Activated B cell treated with CpG ODN at 0.5 μM for 24 hours (primary cell): Measurements from ENCODE around the gene UQCR11. TPM values are rescaled to one million over a fixed set of nuclear protein-coding genes. Genes with fewer than 3 reads are reported as not detected.

ENCODE experiments used
- ATAC-seq: fragments of 200-7000 bp; cut with Tn5 transposase; one replicate; pipeline ENCODE4 v1.10.0; 2021; ENCODE audit warnings: low read depth, mild to moderate bottlenecking, moderate library complexity
- CTCF ChIA-PET: fragments of 350-600 bp; sonication (Branson Sonifier 250); formaldehyde crosslinking; loops from one replicate; lab custom pipeline; 2021; ENCODE audit warnings: antibody characterized with exemption; lab: Charles Lee
- POLR2A ChIA-PET: fragments of 350-600 bp; sonication (Branson Sonifier 250); formaldehyde crosslinking; loops from one replicate; lab custom pipeline; 2021; ENCODE audit warnings: antibody characterized with exemption; lab: Charles Lee
- DNase-seq: peaks from one replicate; pipeline ENCODE4 v3.0.0; 2022
- H3K27ac Mint-ChIP-seq: one replicate; pipeline ENCODE4 v1.8.0; 2020; ENCODE audit warnings: mixed read lengths
- H3K27me3 Mint-ChIP-seq: one replicate; pipeline ENCODE4 v1.8.0; 2021; ENCODE audit warnings: mixed read lengths
- H3K36me3 Mint-ChIP-seq: one replicate; pipeline ENCODE4 v1.8.0; 2021; ENCODE audit warnings: low read depth, mixed read lengths
- H3K4me1 Mint-ChIP-seq: one replicate; pipeline ENCODE4 v1.8.0; 2021; ENCODE audit warnings: mixed read lengths
- H3K4me3 Mint-ChIP-seq: one replicate; pipeline ENCODE4 v1.8.0; 2020; ENCODE audit warnings: mild to moderate bottlenecking, mixed read lengths
- H3K9me3 Mint-ChIP-seq: one replicate; pipeline ENCODE4 v1.8.0; 2020; ENCODE audit warnings: mixed read lengths
- intact Hi-C: fragments of 100-400 bp; cut with micrococcal nuclease; formaldehyde crosslinking; loops from one replicate; pipeline ENCODE4 v1.15.1; 2024
- total RNA-seq: library from RNA; stranded (reverse); gene quantifications from 2 replicates; pipeline ENCODE4 v1.2.3, GENCODE V29; 2022
- TF ChIP-seq, protein P1 (sequence below): fragments of 200-600 bp; IDR thresholded peaks from one replicate; pipeline ENCODE4 v1.8.0; 2022; ENCODE audit warnings: antibody characterized with exemption, mild to moderate bottlenecking

The UQCR11 gene
- total RNA-seq, 1 donor from 2014 or later, result 117 TPM

DNA sequence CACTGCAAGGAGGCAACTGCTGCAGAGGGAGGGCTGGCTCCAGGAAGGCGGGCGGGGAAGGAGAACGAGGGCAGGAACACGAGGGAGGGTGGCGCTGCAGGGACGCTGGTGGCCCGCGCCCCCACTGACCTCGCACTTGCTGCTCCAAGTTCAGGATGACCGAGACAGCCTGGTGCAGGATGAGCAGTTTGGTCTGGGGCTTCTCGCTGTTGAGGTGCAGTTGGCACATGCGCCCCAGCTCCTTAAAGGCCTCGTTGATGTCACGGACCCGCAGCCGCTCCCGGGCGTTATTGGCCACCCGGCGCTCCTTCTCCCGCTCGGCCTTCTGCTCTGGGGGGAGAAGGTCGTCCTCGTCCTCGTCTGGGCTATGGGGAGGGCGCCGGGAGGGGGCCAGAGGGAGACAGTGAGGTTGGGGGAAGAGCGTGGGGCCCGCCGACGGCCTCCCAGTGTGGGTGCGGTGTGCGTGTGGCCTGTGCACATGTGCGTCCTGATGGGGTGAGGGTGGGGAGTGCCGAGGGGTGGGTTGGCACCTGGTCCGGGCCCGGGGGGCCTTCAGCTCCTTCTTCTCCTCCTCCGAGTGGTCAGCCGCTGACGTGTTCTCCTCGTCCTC, 10.0 kb upstream of the UQCR11 start:
- Mint-ChIP-seq H3K27ac (no peak overlapping the region), H3K4me3 (no peak overlapping the region), H3K9me3 (no peaks in the 10 kb centered on the region), H3K36me3 (peaks cover 77% of the 10 kb centered on the region), H3K4me1 (peaks cover 31% of the 10 kb centered on the region), H3K27me3 (no peaks in the 10 kb centered on the region)
- TF ChIP-seq, protein P1, sequence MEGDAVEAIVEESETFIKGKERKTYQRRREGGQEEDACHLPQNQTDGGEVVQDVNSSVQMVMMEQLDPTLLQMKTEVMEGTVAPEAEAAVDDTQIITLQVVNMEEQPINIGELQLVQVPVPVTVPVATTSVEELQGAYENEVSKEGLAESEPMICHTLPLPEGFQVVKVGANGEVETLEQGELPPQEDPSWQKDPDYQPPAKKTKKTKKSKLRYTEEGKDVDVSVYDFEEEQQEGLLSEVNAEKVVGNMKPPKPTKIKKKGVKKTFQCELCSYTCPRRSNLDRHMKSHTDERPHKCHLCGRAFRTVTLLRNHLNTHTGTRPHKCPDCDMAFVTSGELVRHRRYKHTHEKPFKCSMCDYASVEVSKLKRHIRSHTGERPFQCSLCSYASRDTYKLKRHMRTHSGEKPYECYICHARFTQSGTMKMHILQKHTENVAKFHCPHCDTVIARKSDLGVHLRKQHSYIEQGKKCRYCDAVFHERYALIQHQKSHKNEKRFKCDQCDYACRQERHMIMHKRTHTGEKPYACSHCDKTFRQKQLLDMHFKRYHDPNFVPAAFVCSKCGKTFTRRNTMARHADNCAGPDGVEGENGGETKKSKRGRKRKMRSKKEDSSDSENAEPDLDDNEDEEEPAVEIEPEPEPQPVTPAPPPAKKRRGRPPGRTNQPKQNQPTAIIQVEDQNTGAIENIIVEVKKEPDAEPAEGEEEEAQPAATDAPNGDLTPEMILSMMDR, result no peak
- intact Hi-C loops, result no loop called here
- no peak for ATAC-seq
- no peak for DNase-seq
- POLR2A ChIA-PET, result interaction anchor here (0.6 kb wide), 1 partner anchor 10 kb away, joined by 8 read pairs; the partner anchor contains the start of gene UQCR11
- CTCF ChIA-PET, result no interaction called here

DNA sequence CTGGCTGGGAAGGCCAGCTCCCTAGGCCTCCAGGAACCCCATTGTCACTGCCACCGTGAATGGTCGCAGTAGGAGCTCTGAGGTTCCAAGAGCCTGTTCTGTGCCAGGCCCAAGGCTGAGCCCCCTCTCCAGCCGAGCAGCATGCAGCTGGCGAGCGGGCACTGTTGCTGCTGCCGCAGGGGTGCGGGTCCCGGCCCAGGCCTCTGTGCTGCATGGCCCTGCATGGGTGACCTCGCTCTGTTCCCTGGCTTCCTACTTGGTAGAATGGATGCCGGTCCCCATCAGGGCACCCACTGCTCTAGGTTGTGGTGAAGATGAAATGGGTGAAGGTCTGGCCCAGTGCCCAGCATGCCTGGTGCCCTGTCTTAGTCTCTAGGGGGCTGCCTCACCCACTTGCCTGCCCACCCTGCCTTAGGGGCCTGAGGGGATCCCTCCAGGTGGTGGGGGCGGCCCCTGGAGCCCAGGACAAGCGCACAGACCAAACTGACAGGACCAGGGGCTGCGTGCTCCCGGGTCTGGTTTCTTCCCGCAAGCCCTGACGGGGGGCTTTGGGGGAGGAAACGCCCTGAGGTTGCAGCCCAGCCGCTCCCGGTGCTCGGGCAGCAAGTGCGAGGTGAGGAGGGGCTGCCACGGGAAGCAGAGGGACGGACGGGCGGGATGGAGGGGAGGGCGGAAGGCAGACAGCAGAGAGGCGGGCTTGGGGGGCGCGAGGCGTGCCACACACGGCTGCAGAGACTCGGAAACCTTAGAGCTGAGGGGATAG, 8.7 kb upstream of the UQCR11 start:
- H3K36me3 Mint-ChIP-seq, result peaks cover 77% of the 10 kb centered on the region
- POLR2A ChIA-PET, result no interaction called here
- H3K4me3 Mint-ChIP-seq, result no peak overlapping the region
- ATAC-seq (no peak), DNase-seq (no peak)
- H3K27me3 Mint-ChIP-seq, result no peaks in the 10 kb centered on the region
- H3K4me1 Mint-ChIP-seq, result peaks cover 38% of the 10 kb centered on the region
- H3K27ac Mint-ChIP-seq, result no peak overlapping the region
- CTCF ChIA-PET, result no interaction called here
- H3K9me3 Mint-ChIP-seq, result no peaks in the 10 kb centered on the region
- intact Hi-C loops, result no loop called here
- TF ChIP-seq, protein P1, result no peak

DNA sequence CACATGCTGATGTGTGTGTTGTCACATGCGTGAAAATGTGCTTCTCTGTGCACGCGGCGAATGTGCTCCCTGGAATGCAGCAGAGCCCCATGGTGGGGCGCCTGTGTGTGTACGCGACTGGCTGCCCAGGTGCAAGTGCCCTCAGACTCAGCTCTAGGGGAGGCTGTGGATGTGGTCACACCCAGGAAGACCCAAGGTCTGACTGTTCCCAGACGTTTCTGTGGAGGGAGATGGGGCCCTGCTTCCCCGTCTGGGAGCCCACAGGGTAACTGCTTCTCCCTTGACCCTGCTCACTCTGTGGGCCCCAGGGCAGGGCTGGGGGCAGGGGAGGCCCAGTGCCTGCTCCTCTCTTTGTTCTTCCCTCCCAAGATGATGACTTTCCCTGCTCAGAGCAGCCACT, 7.9 kb upstream of the UQCR11 start:
- TF ChIP-seq, protein P1, result no peak
- POLR2A ChIA-PET, result no interaction called here
- DNase-seq (no peak), ATAC-seq (no peak)
- intact Hi-C loops, result no loop called here
- Mint-ChIP-seq H3K9me3 (no peaks in the 10 kb centered on the region), H3K27me3 (no peaks in the 10 kb centered on the region), H3K27ac (no peak overlapping the region), H3K4me3 (no peak overlapping the region), H3K36me3 (peaks cover 69% of the 10 kb centered on the region), H3K4me1 (peaks cover 38% of the 10 kb centered on the region)
- CTCF ChIA-PET, result no interaction called here

DNA sequence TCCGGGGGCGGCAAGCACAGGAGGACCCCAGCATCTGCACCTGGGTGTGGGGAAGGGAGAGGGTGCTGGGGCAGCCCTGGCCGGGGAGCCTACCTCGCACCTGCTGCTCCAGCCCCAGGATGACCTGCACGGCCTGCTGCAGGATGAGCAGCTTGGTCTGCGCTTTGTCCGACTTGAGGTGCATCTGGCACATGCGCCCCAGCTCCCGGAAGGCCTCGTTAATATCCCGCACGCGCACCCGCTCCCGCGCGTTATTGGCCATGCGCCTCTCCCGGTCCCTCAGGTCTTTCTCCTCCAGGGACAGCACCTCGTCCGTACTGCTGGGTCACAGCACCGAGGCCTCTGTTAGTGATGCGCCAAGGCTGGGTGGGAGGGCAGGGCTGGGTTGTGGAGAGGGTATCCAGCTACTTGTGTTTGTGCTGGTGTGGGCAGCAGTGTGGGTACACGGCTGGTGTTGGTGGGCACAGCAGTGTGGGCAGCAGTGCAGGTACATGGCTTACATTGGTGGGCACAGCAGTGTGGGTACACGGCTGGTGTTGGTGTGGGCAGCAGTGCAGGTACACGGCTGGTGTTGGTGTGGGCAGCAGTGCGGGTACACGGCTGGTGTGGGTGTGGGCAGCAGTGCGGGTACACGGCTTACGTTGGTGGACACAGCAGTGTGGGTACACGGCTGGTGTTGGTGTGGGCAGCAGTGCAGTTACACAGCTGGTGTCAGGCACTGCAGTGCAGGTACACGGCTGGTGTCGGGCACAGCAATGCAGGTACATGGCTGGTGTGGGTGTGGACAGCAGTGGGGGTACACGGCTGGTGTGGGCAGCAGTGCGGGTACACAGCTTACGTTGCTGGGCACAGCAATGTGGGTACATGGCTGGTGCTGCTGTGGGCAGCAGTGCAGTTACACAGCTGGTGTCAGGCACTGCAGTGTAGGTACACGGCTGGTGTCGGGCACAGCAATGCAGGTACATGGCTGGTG, 7.1 kb upstream of the UQCR11 start:
- ChIA-PET POLR2A (interaction anchor here (1.6 kb wide), 1 partner anchor 14 kb away, joined by 12 read pairs; no protein-coding TSS in a partner anchor), CTCF (no interaction called here)
- Mint-ChIP-seq H3K4me1 (peaks cover 30% of the 10 kb centered on the region), H3K27ac (no peak overlapping the region), H3K4me3 (no peak overlapping the region), H3K36me3 (peaks cover 65% of the 10 kb centered on the region), H3K27me3 (no peaks in the 10 kb centered on the region), H3K9me3 (no peaks in the 10 kb centered on the region)
- ATAC-seq (no peak), DNase-seq (no peak)
- TF ChIP-seq, protein P1, result no peak
- intact Hi-C loops, result no loop called here
